Measurements from ENCODE around the gene BMP2K. TPM values are rescaled to one million over a fixed set of nuclear protein-coding genes. Genes with fewer than 3 reads are reported as not detected.
"Not testable (repeated sequence)": the region's sequence is repeated elsewhere in the genome, so short reads cannot be mapped to it uniquely, and the experiment has no call there.

Gene BMP2K
- total RNA-seq, 1 donor from 2014 or later = 41.3 TPM

GRCh38 chr4:78829296-78829695 lies 53.1 kb downstream of the BMP2K start:
- Histone ChIP-seq H3K36me3 (ENCODE audit: control insufficient read depth, insufficient read depth, low read length) (peaks cover 6% of the 10 kb centered on the region), H3K27me3 (ENCODE audit: control insufficient read depth, insufficient read depth, low read length) (no peaks in the 10 kb centered on the region), H3K4me3 (ENCODE audit: low read depth, low read length) (no peak overlapping the region)
- TF ChIP-seq CTCF (IDR thresholded peaks at IDR 0.05; ENCODE audit: insufficient read depth, low read length, severe bottlenecking) = no peak
- no peak for FAIRE-seq
- no peak for DNase-seq (ENCODE audit: low read depth)

GRCh38 chr4:78839676-78840075 lies 63.5 kb downstream of the BMP2K start:
- not testable (repeated sequence) for FAIRE-seq; H3K4me3 ChIP-seq (ENCODE audit: low read depth, low read length); DNase-seq (ENCODE audit: low read depth); H3K36me3 ChIP-seq (ENCODE audit: control insufficient read depth, insufficient read depth, low read length); H3K27me3 ChIP-seq (ENCODE audit: control insufficient read depth, insufficient read depth, low read length)

GRCh38 chr4:78840286-78840685 lies 64.1 kb downstream of the BMP2K start:
- FAIRE-seq; DNase-seq (ENCODE audit: low read depth); H3K36me3 ChIP-seq (ENCODE audit: control insufficient read depth, insufficient read depth, low read length); H3K4me3 ChIP-seq (ENCODE audit: low read depth, low read length); H3K27me3 ChIP-seq (ENCODE audit: control insufficient read depth, insufficient read depth, low read length): not testable (repeated sequence)

GRCh38 chr4:78845472-78845871 lies 69.3 kb downstream of the BMP2K start:
- DNase-seq (ENCODE audit: low read depth) (no peak), FAIRE-seq (no peak)
- no peaks in the 10 kb centered on the region for H3K27me3 ChIP-seq (ENCODE audit: control insufficient read depth, insufficient read depth, low read length)
- no peak for TF ChIP-seq CTCF (IDR thresholded peaks at IDR 0.05; ENCODE audit: insufficient read depth, low read length, severe bottlenecking)
- no peaks in the 10 kb centered on the region for H3K36me3 ChIP-seq (ENCODE audit: control insufficient read depth, insufficient read depth, low read length)
- no peak overlapping the region for H3K4me3 ChIP-seq (ENCODE audit: low read depth, low read length)

- no peak for FAIRE-seq
- TF ChIP-seq CTCF (IDR thresholded peaks at IDR 0.05; ENCODE audit: insufficient read depth, low read length, severe bottlenecking) = no peak
These were observed 70.1 kb downstream of the BMP2K start for GRCh38 chr4:78846258-78846657.

GRCh38 chr4:78862314-78862737 lies 86.2 kb downstream of the BMP2K start:
- no peaks in the 10 kb centered on the region for H3K27me3 ChIP-seq (ENCODE audit: control insufficient read depth, insufficient read depth, low read length)
- TF ChIP-seq CTCF (IDR thresholded peaks at IDR 0.05; ENCODE audit: insufficient read depth, low read length, severe bottlenecking) = no peak
- H3K36me3 ChIP-seq (ENCODE audit: control insufficient read depth, insufficient read depth, low read length) = peaks cover 4% of the 10 kb centered on the region
- no peak overlapping the region for H3K4me3 ChIP-seq (ENCODE audit: low read depth, low read length)
- no peak for FAIRE-seq
- no peak for DNase-seq (ENCODE audit: low read depth)

More at GRCh38 chr4:78846258-78846657, 70.1 kb downstream of the BMP2K start:
- no peak for DNase-seq (ENCODE audit: low read depth)
- H3K27me3 ChIP-seq (ENCODE audit: control insufficient read depth, insufficient read depth, low read length) = no peaks in the 10 kb centered on the region
- H3K36me3 ChIP-seq (ENCODE audit: control insufficient read depth, insufficient read depth, low read length) = no peaks in the 10 kb centered on the region
- H3K4me3 ChIP-seq (ENCODE audit: low read depth, low read length) = no peak overlapping the region

GRCh38 chr4:78863254-78863869 lies 87.2 kb downstream of the BMP2K start:
- TF ChIP-seq CTCF (IDR thresholded peaks at IDR 0.05; ENCODE audit: insufficient read depth, low read length, severe bottlenecking) = no peak
- Histone ChIP-seq H3K36me3 (ENCODE audit: control insufficient read depth, insufficient read depth, low read length) (peaks cover 4% of the 10 kb centered on the region), H3K4me3 (ENCODE audit: low read depth, low read length) (no peak overlapping the region), H3K27me3 (ENCODE audit: control insufficient read depth, insufficient read depth, low read length) (no peaks in the 10 kb centered on the region)
- no peak for FAIRE-seq
- no peak for DNase-seq (ENCODE audit: low read depth)

Data from bronchial epithelial cell (primary cell).